Measurements from ENCODE around the gene SEMA4D. TPM values are rescaled to one million over a fixed set of nuclear protein-coding genes. Genes with fewer than 3 reads are reported as not detected.

Gene SEMA4D
- total and polyA plus RNA-seq, 2 of the 13 experiments (the other 11 are each of a cell fraction or from before 2014, with no cell fraction given): 0.13 to 0.16 TPM

- H3K79me2 ChIP-seq (ENCODE audit: insufficient read depth, low read length): no peaks in the 10 kb centered on the region
- H3K36me3 ChIP-seq (replicated peaks in 1 of 2; ENCODE audit: control insufficient read depth in 1 of 2, insufficient read depth in 2 of 2, low read length in 2 of 2): peaks cover 22 to 60% of the 10 kb centered on the region in 2 experiments
- peak overlapping the region; percentile 10 for H3K27ac ChIP-seq (ENCODE audit: extremely low read length, insufficient read depth, low read length)
- intact Hi-C loops (cut with micrococcal nuclease; ENCODE audit: unreplicated experiment) (no loop called here), in situ Hi-C loops (cut with HindIII; ENCODE audit: extremely low pct_ligation_motif_present, low pct_unique_long_range_greater_than_20kb) (no loop called here)
- ChIA-PET CTCF (ENCODE audit: low intra/inter-chr PET ratio, low total read pairs) (no interaction called here), POLR2A (interaction anchor here (2.5 kb wide), 1 partner anchor 33 kb away, joined by 6 read pairs; the partner anchor contains the start of gene SECISBP2)
- ATAC-seq (peak; percentile 19), DNase-seq (ENCODE audit: low spot score) (no peak), FAIRE-seq (no peak)
- no peak overlapping the region for H3K4me3 ChIP-seq (replicated peaks in 1 of 3; ENCODE audit: insufficient read depth in 1 of 3, low read depth in 2 of 3, low read length in 3 of 3)
- peaks cover 54% of the 10 kb centered on the region for H3K4me1 ChIP-seq (ENCODE audit: insufficient read depth, low read length)
- H3K27me3 ChIP-seq (ENCODE audit: control insufficient read depth in 1 of 2, insufficient read depth in 2 of 2, low read length in 2 of 2): no peaks in the 10 kb centered on the region
- H3K9me3 ChIP-seq (ENCODE audit: low read length): no peaks in the 10 kb centered on the region
- H3K9ac ChIP-seq (ENCODE audit: insufficient read depth, low read depth, low read length): no peak overlapping the region
- no TSS peak for BruUV-seq (replicated peaks)
- WGBS (ENCODE audit: low lambda C conversion rate): 87% methylated on average over 6 of the region's 6 CpGs
- H3K4me2 ChIP-seq (ENCODE audit: low read depth, low read length): no peak overlapping the region
- H2AFZ ChIP-seq (ENCODE audit: low read length): no peak overlapping the region
- H4K20me1 ChIP-seq (ENCODE audit: insufficient read depth, low read length): no peaks in the 10 kb centered on the region
- TF ChIP-seq ZC3H13 (CRISPR knock-in tag; IDR thresholded peaks at IDR 0.05) (0 out of 2 replicates have a peak, but pooled peaks have one; percentile 43), ZBTB33 (CRISPR knock-in tag; IDR thresholded peaks at IDR 0.05) (no peak), KLF12 (CRISPR knock-in tag; IDR thresholded peaks at IDR 0.05; ENCODE audit: borderline replicate concordance) (no peak), ZFP90 (CRISPR knock-in tag; IDR thresholded peaks at IDR 0.05; ENCODE audit: borderline replicate concordance) (no peak), GZF1 (CRISPR knock-in tag; IDR thresholded peaks at IDR 0.05) (no peak), ZNF550 (CRISPR knock-in tag; IDR thresholded peaks at IDR 0.05; ENCODE audit: borderline replicate concordance) (no peak), ZNF34 (CRISPR knock-in tag; IDR thresholded peaks at IDR 0.05; ENCODE audit: borderline replicate concordance) (no peak), ZBTB7A (CRISPR knock-in tag; IDR thresholded peaks at IDR 0.05) (no peak), ZNF468 (CRISPR knock-in tag; IDR thresholded peaks at IDR 0.05) (no peak), PBX3 (CRISPR knock-in tag; IDR thresholded peaks at IDR 0.05; ENCODE audit: borderline replicate concordance) (no peak), RBAK (CRISPR knock-in tag; IDR thresholded peaks at IDR 0.05) (no peak), ARID4A (CRISPR knock-in tag; IDR thresholded peaks at IDR 0.05; ENCODE audit: borderline replicate concordance) (0 out of 2 replicates have a peak, but pooled peaks have one; percentile 2), MIER2 (CRISPR knock-in tag; IDR thresholded peaks at IDR 0.05) (no peak), ZMYM4 (CRISPR knock-in tag; IDR thresholded peaks at IDR 0.05) (no peak), PHF21A (CRISPR knock-in tag; IDR thresholded peaks at IDR 0.05) (0 out of 2 replicates have a peak, but pooled peaks have one; percentile 12), NFIC (IDR thresholded peaks at IDR 0.05; ENCODE audit: low read length) (0 out of 2 replicates have a peak, but pooled peaks have one; percentile 6), MEIS1 (CRISPR knock-in tag; IDR thresholded peaks at IDR 0.05; ENCODE audit: borderline replicate concordance) (0 out of 2 replicates have a peak, but pooled peaks have one; percentile 40)
These were observed 146.2 kb downstream of the SEMA4D start for GRCh38 chr9:89351584-89352300.
